AG10803 (cell line): ENCODE measurements around the gene TRIML2.

Experiments
- DNase-seq: peaks from one replicate; pipeline ENCODE4 v3.0.0; 2010; ENCODE audit warnings: low read depth
- H3K4me3 ChIP-seq: 2 replicates; pipeline ENCODE4 v1.5.1; 2011; ENCODE audit warnings: mild to moderate bottlenecking, low read length, control low read depth
- CTCF ChIP-seq: conservative IDR thresholded peaks from 2 replicates; pipeline ENCODE4 v1.5.1; 2011; ENCODE audit warnings: mild to moderate bottlenecking, low read length, control low read depth, inconsistent platforms

TRIML2 gene

DNA sequence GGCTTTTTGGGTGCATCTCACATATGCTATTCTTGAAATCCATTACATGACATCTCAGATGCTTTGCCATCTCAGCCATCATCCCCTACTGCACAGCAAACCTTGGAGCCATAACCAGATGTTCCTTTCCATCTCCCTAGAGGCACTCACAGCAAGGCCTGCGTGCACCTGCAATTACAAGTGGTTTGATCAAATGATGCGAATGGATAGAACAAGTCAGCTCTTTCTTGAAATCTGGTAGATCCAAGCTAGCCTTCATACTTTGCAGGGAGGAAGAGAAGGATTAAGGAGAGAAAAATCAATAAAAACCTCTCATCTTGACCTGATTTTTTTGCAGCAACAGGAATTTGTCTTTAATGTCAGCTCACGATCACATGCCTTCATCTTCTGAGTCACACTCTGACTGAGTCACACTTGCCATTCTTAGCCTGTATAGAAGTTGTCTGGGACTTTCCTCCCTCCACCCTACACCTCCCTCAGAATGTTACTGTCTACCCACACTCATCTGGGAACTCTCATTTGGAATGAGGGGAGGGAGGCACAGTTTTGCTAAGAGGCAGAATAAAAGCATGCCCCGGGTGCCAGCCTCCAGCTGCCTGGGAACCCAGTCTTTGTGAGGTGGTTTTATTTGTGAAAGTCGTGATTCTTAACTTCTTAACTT lies 17.9 kb upstream of the TRIML2 start:
- TF ChIP-seq CTCF = no peak
- DNase-seq = peak; percentile 43
- H3K4me3 ChIP-seq = no peak overlapping the region

- H3K4me3 ChIP-seq = no peak overlapping the region
- DNase-seq = no peak
Observed at GRCh38 chr4:188121530-188121929, 12.1 kb upstream of the TRIML2 start.

GRCh38 chr4:188117631-188118324 lies 8.4 kb upstream of the TRIML2 start:
- no peak for DNase-seq
- TF ChIP-seq CTCF = no peak

More at GRCh38 chr4:188121530-188121929, 12.1 kb upstream of the TRIML2 start:
- TF ChIP-seq CTCF = no peak

GRCh38 chr4:188113156-188113555 lies 3.8 kb upstream of the TRIML2 start:
- no peak for DNase-seq
- H3K4me3 ChIP-seq = no peak overlapping the region
- TF ChIP-seq CTCF = no peak

More at GRCh38 chr4:188117631-188118324, 8.4 kb upstream of the TRIML2 start:
- H3K4me3 ChIP-seq = no peak overlapping the region

DNA sequence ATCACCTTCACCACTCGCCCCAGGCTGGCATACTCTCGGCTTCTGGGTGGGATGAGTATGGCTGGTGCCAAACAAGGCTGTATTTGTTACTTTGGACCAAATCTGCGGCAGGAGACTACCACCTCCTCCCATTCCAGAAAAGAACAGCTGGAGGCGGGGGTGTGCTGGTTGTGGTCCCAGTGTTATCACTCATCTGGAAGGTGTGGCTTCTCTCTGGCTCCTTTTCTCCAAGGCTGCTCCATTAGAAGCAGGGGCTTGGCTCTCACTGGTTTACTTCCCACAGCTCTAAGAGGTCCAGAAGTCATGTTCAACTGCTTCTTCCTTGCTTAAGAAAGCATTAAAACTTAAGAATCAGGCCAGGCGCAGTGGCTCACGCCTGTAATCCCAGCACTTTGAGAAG lies 2.6 kb upstream of the TRIML2 start:
- TF ChIP-seq CTCF = no peak
- no peak for DNase-seq
- no peak overlapping the region for H3K4me3 ChIP-seq

DNA sequence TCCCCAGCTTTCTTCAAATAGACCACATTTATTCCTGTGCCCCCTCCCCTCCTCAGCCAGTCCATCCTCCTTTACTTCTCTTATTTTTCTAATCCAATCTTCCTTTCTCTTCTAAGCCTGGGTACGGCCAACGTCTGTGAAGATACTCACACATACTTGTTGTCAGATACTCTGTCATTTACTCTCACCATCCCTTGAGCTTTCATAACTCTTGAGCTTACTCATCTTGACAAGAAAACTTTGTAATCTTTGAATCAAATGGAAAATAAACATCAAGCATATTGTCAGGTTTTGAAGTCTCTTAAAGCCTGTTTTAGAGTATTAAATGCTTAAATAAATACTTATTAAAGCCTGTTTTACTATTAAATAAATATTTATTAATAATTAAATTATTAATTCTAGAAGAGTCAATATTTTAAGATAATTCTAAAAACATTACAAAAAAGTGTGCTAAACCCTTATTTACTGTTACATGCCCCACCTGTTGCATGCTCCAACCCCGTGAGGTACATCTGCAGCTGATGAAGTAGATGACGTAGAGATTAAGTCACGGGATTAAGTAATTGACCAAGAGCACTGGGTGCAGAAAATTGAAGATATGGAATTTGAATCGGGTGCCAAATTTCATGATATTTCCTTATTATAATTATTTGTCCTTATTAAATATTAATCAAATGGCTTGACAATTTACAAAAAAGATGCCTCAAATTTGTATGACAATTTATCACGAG lies 1.5 kb upstream of the TRIML2 start:
- no peak overlapping the region for H3K4me3 ChIP-seq
- TF ChIP-seq CTCF = no peak
- no peak for DNase-seq
